ENCODE results near the gene ATXN1. TPM values are rescaled to one million over a fixed set of nuclear protein-coding genes. Genes with fewer than 3 reads are reported as not detected.
A peak's percentile ranks its signal among the peaks of the same experiment; 100 is the strongest.
"Not testable (repeated sequence)": the region's sequence is repeated elsewhere in the genome, so short reads cannot be mapped to it uniquely, and the experiment has no call there.

Gene ATXN1
- total and polyA plus RNA-seq, 7 experiments from 2014 or later = 1.5 to 82.7 (median 42.4) TPM

GRCh38 chr6:16632101-16632500 is 129.2 kb downstream of the ATXN1 start:
- H3K36me3 ChIP-seq (ENCODE audit: control insufficient read depth in 2 of 3, insufficient read depth in 3 of 3, low read length in 3 of 3) = no peaks in the 10 kb centered on the region
- CTCF ChIA-PET = no interaction called here
- H3K27me3 Mint-ChIP-seq = no peaks in the 10 kb centered on the region
- no peak for DNase-seq
- H3K4me3 Mint-ChIP-seq = no peak overlapping the region
- peak overlapping the region in 2 of 9 donors; percentile 24 to 68 for H3K27ac Mint-ChIP-seq
- no peaks in the 10 kb centered on the region for H3K9me3 ChIP-seq (ENCODE audit: control insufficient read depth in 2 of 3, low read length in 3 of 3)
- no peak overlapping the region for H3K27ac ChIP-seq (ENCODE audit: low read depth, low read length)
- H3K4me1 Mint-ChIP-seq = peaks cover 0 to 43% (median 11%) of the 10 kb centered on the region in 7 donors
- intact Hi-C loops (cut with micrococcal nuclease) = no loop called here
- no peaks in the 10 kb centered on the region for H3K27me3 ChIP-seq (ENCODE audit: control insufficient read depth in 2 of 2, insufficient read depth in 2 of 2, low read length in 2 of 2)
- H3K9me3 Mint-ChIP-seq = peaks cover 0 to 9% (median 0%) of the 10 kb centered on the region in 11 donors
- H3K36me3 Mint-ChIP-seq = peaks cover 13 to 49% (median 29%) of the 10 kb centered on the region in 5 donors
- POLR2A ChIA-PET = no interaction called here
- H3K4me3 ChIP-seq (ENCODE audit: low read length) = no peak overlapping the region
- H3K4me1 ChIP-seq (ENCODE audit: control insufficient read depth in 2 of 2, insufficient read depth in 2 of 2, low read length in 2 of 2) = peaks cover 0 to 13% of the 10 kb centered on the region in 2 donors
- no peak for ATAC-seq

GRCh38 chr6:16630026-16630643 is 131.1 kb downstream of the ATXN1 start:
- Mint-ChIP-seq H3K27ac (no peak overlapping the region), H3K9me3 (peaks cover 0 to 9% (median 0%) of the 10 kb centered on the region in 11 donors), H3K4me1 (peaks cover 0 to 29% (median 11%) of the 10 kb centered on the region in 7 donors), H3K27me3 (no peaks in the 10 kb centered on the region), H3K36me3 (peaks cover 13 to 50% (median 19%) of the 10 kb centered on the region in 5 donors), H3K4me3 (no peak overlapping the region)
- no peaks in the 10 kb centered on the region for H3K27me3 ChIP-seq (ENCODE audit: control insufficient read depth in 2 of 2, insufficient read depth in 2 of 2, low read length in 2 of 2)
- peaks cover 0 to 13% of the 10 kb centered on the region in 2 donors for H3K4me1 ChIP-seq (ENCODE audit: control insufficient read depth in 2 of 2, insufficient read depth in 2 of 2, low read length in 2 of 2)
- no peak for ATAC-seq
- CTCF ChIA-PET = no interaction called here
- POLR2A ChIA-PET = no interaction called here
- intact Hi-C loops (cut with micrococcal nuclease) = no loop called here
- H3K27ac ChIP-seq (ENCODE audit: low read depth, low read length) = no peak overlapping the region
- no peaks in the 10 kb centered on the region for H3K36me3 ChIP-seq (ENCODE audit: control insufficient read depth in 2 of 3, insufficient read depth in 3 of 3, low read length in 3 of 3)
- no peak overlapping the region for H3K4me3 ChIP-seq (ENCODE audit: low read length)
- no peak for DNase-seq
- no peaks in the 10 kb centered on the region for H3K9me3 ChIP-seq (ENCODE audit: control insufficient read depth in 2 of 3, low read length in 3 of 3)

- POLR2A ChIA-PET; DNase-seq; H3K9me3 ChIP-seq (ENCODE audit: control insufficient read depth in 2 of 3, low read length in 3 of 3); H3K27me3 ChIP-seq (ENCODE audit: control insufficient read depth in 2 of 2, insufficient read depth in 2 of 2, low read length in 2 of 2); H3K4me3 Mint-ChIP-seq; ATAC-seq; intact Hi-C loops (cut with micrococcal nuclease); H3K27me3 Mint-ChIP-seq; H3K9me3 Mint-ChIP-seq; H3K27ac Mint-ChIP-seq; H3K36me3 ChIP-seq (ENCODE audit: control insufficient read depth in 2 of 3, insufficient read depth in 3 of 3, low read length in 3 of 3); H3K4me3 ChIP-seq (ENCODE audit: low read length); H3K27ac ChIP-seq (ENCODE audit: low read depth, low read length); H3K4me1 ChIP-seq (ENCODE audit: control insufficient read depth in 2 of 2, insufficient read depth in 2 of 2, low read length in 2 of 2); CTCF ChIA-PET: not testable (repeated sequence)
- peaks cover 0 to 25% (median 3%) of the 10 kb centered on the region in 7 donors for H3K4me1 Mint-ChIP-seq
- H3K36me3 Mint-ChIP-seq = peaks cover 13 to 49% (median 19%) of the 10 kb centered on the region in 5 donors
Observed at GRCh38 chr6:16628580-16628979, 132.7 kb downstream of the ATXN1 start.

- ChIA-PET POLR2A (no interaction called here), CTCF (no interaction called here)
- no peak overlapping the region for H3K27ac ChIP-seq (ENCODE audit: low read depth, low read length)
- peaks cover 12 to 42% (median 17%) of the 10 kb centered on the region in 5 donors for H3K36me3 Mint-ChIP-seq
- peaks cover 0 to 12% of the 10 kb centered on the region in 2 donors for H3K4me1 ChIP-seq (ENCODE audit: control insufficient read depth in 2 of 2, insufficient read depth in 2 of 2, low read length in 2 of 2)
- peaks cover 0 to 9% (median 0%) of the 10 kb centered on the region in 11 donors for H3K9me3 Mint-ChIP-seq
- DNase-seq (no peak), ATAC-seq (no peak)
- intact Hi-C loops (cut with micrococcal nuclease) = no loop called here
- H3K27me3 ChIP-seq (ENCODE audit: control insufficient read depth in 2 of 2, insufficient read depth in 2 of 2, low read length in 2 of 2) = no peaks in the 10 kb centered on the region
- no peak overlapping the region for H3K4me3 ChIP-seq (ENCODE audit: low read length)
- no peaks in the 10 kb centered on the region for H3K36me3 ChIP-seq (ENCODE audit: control insufficient read depth in 2 of 3, insufficient read depth in 3 of 3, low read length in 3 of 3)
- peaks cover 0 to 26% (median 4%) of the 10 kb centered on the region in 7 donors for H3K4me1 Mint-ChIP-seq
- H3K9me3 ChIP-seq (ENCODE audit: control insufficient read depth in 2 of 3, low read length in 3 of 3) = no peaks in the 10 kb centered on the region
- H3K27me3 Mint-ChIP-seq = no peaks in the 10 kb centered on the region
- no peak overlapping the region for H3K4me3 Mint-ChIP-seq
- H3K27ac Mint-ChIP-seq = no peak overlapping the region
Observed at GRCh38 chr6:16626650-16627049, 134.6 kb downstream of the ATXN1 start.

GRCh38 chr6:16625291-16626265 is 135.7 kb downstream of the ATXN1 start:
- intact Hi-C loops (cut with micrococcal nuclease) = no loop called here
- Histone ChIP-seq H3K4me3 (ENCODE audit: low read length) (no peak overlapping the region), H3K27me3 (ENCODE audit: control insufficient read depth in 2 of 2, insufficient read depth in 2 of 2, low read length in 2 of 2) (no peaks in the 10 kb centered on the region), H3K4me1 (ENCODE audit: control insufficient read depth in 2 of 2, insufficient read depth in 2 of 2, low read length in 2 of 2) (peaks cover 0 to 22% of the 10 kb centered on the region in 2 donors), H3K27ac (ENCODE audit: low read depth, low read length) (no peak overlapping the region), H3K9me3 (ENCODE audit: control insufficient read depth in 2 of 3, low read length in 3 of 3) (no peaks in the 10 kb centered on the region), H3K36me3 (ENCODE audit: control insufficient read depth in 2 of 3, insufficient read depth in 3 of 3, low read length in 3 of 3) (no peaks in the 10 kb centered on the region)
- H3K27ac Mint-ChIP-seq = no peak overlapping the region
- H3K27me3 Mint-ChIP-seq = no peaks in the 10 kb centered on the region
- peaks cover 0 to 27% (median 4%) of the 10 kb centered on the region in 7 donors for H3K4me1 Mint-ChIP-seq
- DNase-seq (no peak), ATAC-seq (no peak)
- H3K4me3 Mint-ChIP-seq = no peak overlapping the region
- H3K36me3 Mint-ChIP-seq = peaks cover 7 to 38% (median 12%) of the 10 kb centered on the region in 5 donors
- H3K9me3 Mint-ChIP-seq = peaks cover 0 to 11% (median 0%) of the 10 kb centered on the region in 11 donors
- ChIA-PET CTCF (no interaction called here), POLR2A (interaction anchor here (0.6 kb wide), 1 partner anchor 72 kb away, joined by 4 read pairs; no protein-coding TSS in a partner anchor)

- no peaks in the 10 kb centered on the region for H3K36me3 ChIP-seq (ENCODE audit: control insufficient read depth in 2 of 3, insufficient read depth in 3 of 3, low read length in 3 of 3)
- DNase-seq (no peak), ATAC-seq (no peak)
- Mint-ChIP-seq H3K36me3 (peaks cover 7 to 31% (median 12%) of the 10 kb centered on the region in 5 donors), H3K27me3 (no peaks in the 10 kb centered on the region), H3K4me1 (peaks cover 0 to 34% (median 4%) of the 10 kb centered on the region in 7 donors), H3K4me3 (no peak overlapping the region), H3K9me3 (peaks cover 0 to 9% (median 0%) of the 10 kb centered on the region in 11 donors), H3K27ac (no peak overlapping the region)
- no peaks in the 10 kb centered on the region for H3K27me3 ChIP-seq (ENCODE audit: control insufficient read depth in 2 of 2, insufficient read depth in 2 of 2, low read length in 2 of 2)
- H3K4me1 ChIP-seq (ENCODE audit: control insufficient read depth in 2 of 2, insufficient read depth in 2 of 2, low read length in 2 of 2) = peaks cover 0 to 30% of the 10 kb centered on the region in 2 donors
- intact Hi-C loops (cut with micrococcal nuclease) = no loop called here
- no peak overlapping the region for H3K4me3 ChIP-seq (ENCODE audit: low read length)
- ChIA-PET CTCF (no interaction called here), POLR2A (interaction anchor here (0.6 kb wide), 1 partner anchor 73 kb away, joined by 4 read pairs; no protein-coding TSS in a partner anchor)
- no peaks in the 10 kb centered on the region for H3K9me3 ChIP-seq (ENCODE audit: control insufficient read depth in 2 of 3, low read length in 3 of 3)
- no peak overlapping the region for H3K27ac ChIP-seq (ENCODE audit: low read depth, low read length)
Observed at GRCh38 chr6:16624636-16625290, 136.5 kb downstream of the ATXN1 start.
